ENCODE measurements around the gene ATP10B.
"Not testable (repeated sequence)": the region's sequence is repeated elsewhere in the genome, so short reads cannot be mapped to it uniquely, and the experiment has no call there.

Gene ATP10B

DNA sequence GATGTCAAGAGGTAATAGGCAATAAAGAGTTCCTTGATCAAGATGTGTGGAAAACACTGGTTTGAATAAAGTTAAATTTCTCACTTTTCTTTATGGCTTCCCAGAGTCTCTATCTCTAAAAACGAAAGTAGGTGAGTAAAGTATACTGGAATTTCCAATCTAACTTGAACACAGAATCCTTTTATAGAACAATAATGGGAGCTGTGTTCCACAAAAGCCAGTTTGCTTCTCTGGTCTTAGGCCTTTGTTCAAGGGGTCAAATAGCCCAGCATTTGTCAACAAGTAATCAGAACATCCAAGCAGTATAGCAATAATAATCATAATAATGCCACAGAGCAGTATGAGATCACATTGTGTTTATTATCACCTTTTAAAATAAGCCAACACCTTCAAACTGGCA, 20.2 kb downstream of the ATP10B start:
- no peak for DNase-seq (ENCODE audit: low read depth)

DNA sequence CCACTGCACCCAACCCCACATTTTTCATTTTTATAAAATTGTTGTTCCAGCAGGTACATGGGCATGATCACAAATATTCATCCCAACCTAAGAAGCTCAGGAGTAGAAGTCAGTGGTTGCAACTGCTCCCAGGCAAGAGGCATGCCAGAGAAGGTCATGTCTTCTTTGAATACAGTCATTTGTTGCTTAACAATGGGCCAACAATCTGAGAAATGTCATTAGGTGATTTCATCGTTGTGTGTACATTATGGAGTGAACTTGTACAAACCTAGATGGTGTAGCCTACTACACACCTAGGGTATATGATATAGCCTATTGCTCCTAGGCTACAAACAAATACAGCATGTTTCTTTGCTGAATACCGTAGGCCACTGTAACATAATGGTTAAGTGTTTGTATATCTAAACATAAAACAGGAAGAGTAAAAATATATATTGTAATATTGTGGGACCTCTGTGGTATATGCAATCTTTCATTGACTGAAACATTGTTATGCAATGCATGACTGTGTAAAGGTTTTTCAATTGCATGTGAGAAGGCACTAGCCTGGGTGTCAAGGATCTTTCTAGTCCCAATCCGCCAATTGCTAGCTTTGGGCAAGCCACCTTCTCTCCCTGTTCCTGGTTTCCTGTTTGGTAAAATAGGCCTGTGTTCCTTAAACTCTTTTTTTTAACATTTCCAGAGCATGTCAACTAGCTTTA, 27.6 kb downstream of the ATP10B start:
- DNase-seq (ENCODE audit: low read depth) = no peak

- not testable (repeated sequence) for DNase-seq (ENCODE audit: low read depth)
Observed at GRCh38 chr5:160812996-160813395, 39.0 kb downstream of the ATP10B start.

GRCh38 chr5:160805376-160805775, 46.6 kb downstream of the ATP10B start:
- DNase-seq (ENCODE audit: low read depth) = no peak

- no peak for DNase-seq (ENCODE audit: low read depth)
Observed at GRCh38 chr5:160802592-160802991, 49.4 kb downstream of the ATP10B start.

- DNase-seq (ENCODE audit: low read depth) = no peak
Observed at GRCh38 chr5:160800375-160801275, 51.4 kb downstream of the ATP10B start.

DNA sequence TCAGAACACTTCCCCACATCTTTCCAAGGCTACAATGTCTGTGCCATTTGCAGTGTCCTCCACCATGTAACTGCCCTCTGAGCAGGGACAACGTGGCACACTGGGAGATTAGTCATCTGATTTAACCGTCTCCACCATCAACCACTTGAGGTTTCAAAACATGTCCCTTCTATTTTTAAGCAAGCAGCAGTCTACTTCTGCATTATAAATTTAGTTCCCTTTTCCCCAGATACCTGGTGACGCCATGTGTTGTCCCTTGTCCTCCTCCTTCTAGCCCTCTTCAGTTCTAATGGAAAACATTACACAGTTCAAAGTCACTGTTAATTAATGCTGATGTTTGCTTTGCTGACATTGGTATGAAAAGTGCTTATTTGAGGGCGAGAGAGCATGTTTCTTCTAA, 52.8 kb downstream of the ATP10B start:
- DNase-seq (ENCODE audit: low read depth) = no peak

DNA sequence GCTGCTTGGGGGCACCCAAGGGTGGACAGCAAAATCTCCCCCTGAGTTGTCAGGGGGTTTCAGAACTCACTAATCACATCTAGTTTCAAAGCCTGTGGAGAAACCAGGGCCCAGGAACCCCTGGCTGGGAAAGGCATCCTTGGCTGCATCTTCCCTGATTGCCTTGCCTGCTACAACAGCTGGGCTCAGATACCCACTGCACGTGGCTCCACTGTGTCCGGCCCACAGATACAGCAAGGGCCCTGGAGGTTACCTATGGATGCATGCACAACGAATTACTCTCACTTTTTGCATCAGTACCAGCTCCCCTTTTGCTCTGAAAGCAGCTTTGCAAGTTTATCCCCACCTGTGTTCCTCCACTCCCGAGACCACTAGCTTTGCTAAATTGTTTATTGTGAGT, 55.0 kb downstream of the ATP10B start:
- no peak for DNase-seq (ENCODE audit: low read depth)

DNA sequence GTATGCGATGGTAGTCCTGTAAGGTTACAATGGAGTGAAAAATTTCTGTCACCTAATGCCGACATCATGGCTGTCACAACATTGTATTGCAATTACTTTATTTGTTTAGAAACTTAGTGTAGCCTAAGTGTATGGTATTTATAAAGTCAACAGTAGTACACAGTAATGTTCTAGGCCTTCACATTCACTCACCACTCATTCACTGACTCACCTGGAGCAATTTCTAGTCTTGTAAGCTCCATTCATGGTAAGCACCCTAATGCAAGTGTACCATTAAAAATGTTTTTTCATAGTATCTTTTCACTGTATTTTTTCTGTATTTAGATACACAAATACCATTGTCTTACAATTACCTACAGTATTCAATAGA, 58.5 kb downstream of the ATP10B start:
- DNase-seq (ENCODE audit: low read depth) = no peak

- no peak for DNase-seq (ENCODE audit: low read depth)
Observed at GRCh38 chr5:160792732-160793529, 59.1 kb downstream of the ATP10B start.

DNA sequence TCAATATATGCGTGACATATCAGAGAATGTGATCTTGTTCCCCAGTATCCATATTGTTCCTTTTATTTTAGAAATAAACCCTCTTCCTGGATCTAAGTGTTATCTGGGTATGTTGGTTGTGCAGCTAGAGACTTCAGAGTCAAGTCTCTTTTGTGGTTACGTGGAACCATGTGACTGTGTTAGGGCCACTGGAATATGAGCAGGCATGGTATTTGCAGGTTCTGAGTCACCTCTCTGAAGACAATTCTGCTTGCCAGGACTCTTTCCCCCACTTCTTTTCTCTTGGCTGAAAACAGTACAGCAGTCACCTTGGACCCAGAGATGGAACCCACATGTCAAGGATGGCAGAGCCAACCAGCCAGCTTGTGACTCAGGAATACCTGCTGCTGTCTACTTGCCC, 59.7 kb downstream of the ATP10B start:
- DNase-seq (ENCODE audit: low read depth) = no peak

- DNase-seq (ENCODE audit: low read depth) = no peak
Observed at GRCh38 chr5:160789219-160789859, 62.7 kb downstream of the ATP10B start.

DNA sequence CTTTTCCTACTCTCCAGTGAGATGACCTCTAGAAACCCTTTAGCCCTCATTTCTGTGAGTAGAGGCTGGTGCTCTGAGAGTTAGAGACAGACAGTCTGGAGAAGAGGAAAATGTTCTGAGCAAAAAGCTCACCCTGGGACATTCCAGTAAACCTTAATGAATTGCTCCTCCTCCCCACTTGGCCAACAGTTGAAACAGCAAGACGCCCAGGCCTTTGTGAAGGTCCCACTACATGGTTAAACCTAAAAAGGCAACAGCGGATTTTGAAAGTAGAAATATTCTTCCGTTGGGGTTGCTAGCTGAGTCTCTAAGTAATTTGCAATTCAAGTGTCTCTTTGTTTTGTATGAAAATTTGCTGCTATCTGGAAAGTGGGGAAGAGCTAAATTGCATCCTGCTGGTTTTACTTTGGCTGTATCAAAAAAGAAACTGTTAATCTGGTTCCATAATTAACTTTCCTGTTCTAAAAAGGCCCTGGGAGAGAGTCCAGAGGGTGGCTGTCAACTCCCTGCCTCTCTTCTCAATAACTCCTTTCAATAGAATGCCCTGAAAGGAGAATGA, 63.8 kb downstream of the ATP10B start:
- DNase-seq (ENCODE audit: low read depth) = no peak

DNA sequence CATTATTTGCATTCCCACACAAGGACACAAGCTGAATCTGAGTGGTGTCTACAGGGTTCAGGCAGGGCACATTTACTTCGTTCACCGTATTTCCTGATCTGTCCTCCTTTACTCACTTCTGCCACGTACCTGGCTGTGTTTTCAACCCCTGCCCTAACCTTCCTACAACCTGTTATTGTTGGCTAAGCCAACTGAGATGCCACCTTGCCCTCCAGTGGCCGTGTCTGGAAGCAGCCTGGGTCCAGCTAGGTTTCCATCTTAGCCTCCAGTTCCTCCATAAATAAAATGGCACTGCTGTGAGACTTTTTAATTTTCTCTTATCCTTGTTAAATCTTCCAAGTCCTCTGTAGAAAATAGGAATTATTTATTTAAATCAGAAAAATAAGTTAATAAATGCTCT, 64.8 kb downstream of the ATP10B start:
- DNase-seq (ENCODE audit: low read depth) = no peak

GRCh38 chr5:160774666-160775315, 77.2 kb downstream of the ATP10B start:
- DNase-seq (ENCODE audit: low read depth) = no peak

- DNase-seq (ENCODE audit: low read depth) = no peak
Observed at GRCh38 chr5:160773646-160774410, 78.2 kb downstream of the ATP10B start.

- DNase-seq (ENCODE audit: low read depth) = no peak
Observed at GRCh38 chr5:160772854-160773253, 79.2 kb downstream of the ATP10B start.

DNA sequence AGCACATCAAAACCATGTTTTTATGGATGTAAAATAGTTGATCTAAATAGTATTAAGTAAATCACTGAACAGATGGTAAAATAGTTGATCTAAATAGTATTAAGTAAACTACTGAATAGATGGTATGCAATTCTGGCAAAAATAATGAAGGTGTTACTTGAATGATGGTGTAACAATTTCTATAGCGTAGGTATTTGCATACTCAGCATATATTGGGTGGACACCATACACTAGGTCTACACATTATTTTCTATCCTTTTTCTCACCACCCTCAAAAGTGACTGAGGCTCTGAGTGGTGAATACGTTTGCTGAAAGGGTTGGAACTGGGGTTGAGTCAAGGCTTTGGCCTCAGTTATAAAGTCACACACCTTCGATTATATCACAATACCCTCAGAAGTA, 81.3 kb downstream of the ATP10B start:
- no peak for DNase-seq (ENCODE audit: low read depth)

- no peak for DNase-seq (ENCODE audit: low read depth)
Observed at GRCh38 chr5:160769301-160769700, 82.7 kb downstream of the ATP10B start.

GRCh38 chr5:160767062-160767461, 84.9 kb downstream of the ATP10B start:
- DNase-seq (ENCODE audit: low read depth) = no peak

DNA sequence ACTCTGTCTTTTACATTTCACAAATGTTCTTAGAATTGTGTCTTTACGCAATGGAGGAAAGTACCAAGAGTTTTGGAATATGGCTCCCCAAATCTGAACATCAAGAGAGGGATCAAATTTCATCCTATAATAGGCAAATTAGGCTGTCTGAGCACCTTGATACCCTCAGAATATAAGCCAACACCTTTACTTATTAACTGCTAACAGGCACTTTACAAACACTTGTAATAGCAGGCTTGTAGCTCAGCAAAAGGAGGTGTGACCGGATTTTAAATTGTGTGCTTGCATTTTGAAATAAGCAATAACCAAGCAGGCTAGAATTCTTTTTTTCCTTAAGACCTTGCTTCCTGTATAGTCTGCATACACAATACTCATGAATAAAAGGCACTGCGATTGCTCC, 92.0 kb downstream of the ATP10B start:
- no peak for DNase-seq (ENCODE audit: low read depth)
